HEK293 (cell line): Measurements from ENCODE around the gene PDZD2.

Experiments
- CTCF ChIA-PET: fragments of 350-600 bp; formaldehyde crosslinking; extraction: SDS; loops from one replicate; lab custom pipeline; 2021; ENCODE audit warnings: antibody characterized with exemption; lab: Yijun Ruan, JAX
- POLR2A ChIA-PET: fragments of 300-600 bp; formaldehyde crosslinking; extraction: SDS; loops from one replicate; lab custom pipeline; 2020; ENCODE audit warnings: antibody characterized with exemption, inconsistent platforms; lab: Yijun Ruan, JAX
- H3K27ac ChIP-seq: fragments of 200-500 bp; sonication (Bioruptor generic); 2 replicates; pipeline ENCODE4 v1.5.1; 2014; ENCODE audit warnings: low read depth, low read length, control low read depth, inconsistent platforms; ENCODE audit errors: extremely low read depth
- H3K36me3 ChIP-seq, 2 experiments: fragments of 200-500 bp in 1 of 2; sonication (Bioruptor generic) in 1 of 2; 1 replicate in 1 of 2; 2 replicates in 1 of 2; pipeline ENCODE4 v1.5.1; 2014 to 2017; ENCODE audit warnings: inconsistent platforms in 2 of 2, low read length in 2 of 2; ENCODE audit not compliant: control insufficient read depth in 2 of 2, insufficient read depth in 1 of 2
- H3K4me1 ChIP-seq: fragments of 200-500 bp; sonication (Bioruptor generic); 2 replicates; pipeline ENCODE4 v1.5.1; 2014; ENCODE audit warnings: mild to moderate bottlenecking, low read length, inconsistent platforms; ENCODE audit not compliant: control insufficient read depth, insufficient read depth
- H3K4me3 ChIP-seq: 2 replicates; pipeline ENCODE4 v1.5.1; 2011; ENCODE audit warnings: low read depth, mild to moderate bottlenecking, control low read depth, low read length, moderate library complexity
- H3K9me3 ChIP-seq: fragments of 200-500 bp; sonication (Bioruptor generic); 2 replicates; pipeline ENCODE4 v1.5.1; 2014; ENCODE audit warnings: low read depth, low read length, inconsistent platforms; ENCODE audit not compliant: control insufficient read depth, insufficient read depth
- EGR2 ChIP-seq: fragments of 450-650 bp; formaldehyde crosslinking; IDR thresholded peaks from 2 replicates; pipeline ENCODE4 v1.5.1; 2016; ENCODE audit warnings: low read depth, missing biosample characterization, missing genetic modification characterization
- KLF9 ChIP-seq: fragments of 450-650 bp; formaldehyde crosslinking; IDR thresholded peaks from 2 replicates; pipeline ENCODE4 v1.5.1; 2016; ENCODE audit warnings: missing biosample characterization, missing genetic modification characterization, low read depth
- SETDB1 ChIP-seq: IDR thresholded peaks from one replicate; pipeline ENCODE4 v1.6.1; 2017; ENCODE audit warnings: mild to moderate bottlenecking, low read length, moderate library complexity, mixed read lengths; ENCODE audit not compliant: insufficient read length
- WT1 ChIP-seq: fragments of 450-650 bp; formaldehyde crosslinking; IDR thresholded peaks from 2 replicates; pipeline ENCODE4 v1.5.1; 2016; ENCODE audit warnings: missing biosample characterization, missing genetic modification characterization
- ZNF155 ChIP-seq: fragments of 450-650 bp; formaldehyde crosslinking; IDR thresholded peaks from 2 replicates; pipeline ENCODE4 v1.5.1; 2016; ENCODE audit warnings: missing biosample characterization, missing genetic modification characterization
- ZNF16 ChIP-seq: fragments of 450-650 bp; formaldehyde crosslinking; IDR thresholded peaks from 2 replicates; pipeline ENCODE4 v1.5.1; 2016; ENCODE audit warnings: low read depth, missing biosample characterization, missing genetic modification characterization
- ZNF214 ChIP-seq: fragments of 450-650 bp; formaldehyde crosslinking; IDR thresholded peaks from 2 replicates; pipeline ENCODE4 v1.5.1; 2017; ENCODE audit warnings: missing biosample characterization, mild to moderate bottlenecking, missing genetic modification characterization, borderline replicate concordance
- ZNF221 ChIP-seq: fragments of 450-650 bp; formaldehyde crosslinking; IDR thresholded peaks from 2 replicates; pipeline ENCODE4 v1.5.1; 2017; ENCODE audit warnings: missing biosample characterization, missing genetic modification characterization, borderline replicate concordance
- ZNF248 ChIP-seq: fragments of 450-650 bp; formaldehyde crosslinking; IDR thresholded peaks from 2 replicates; pipeline ENCODE4 v1.5.1; 2017; ENCODE audit warnings: missing biosample characterization, missing genetic modification characterization
- ZNF335 ChIP-seq: fragments of 450-650 bp; formaldehyde crosslinking; conservative IDR thresholded peaks from 2 replicates; pipeline ENCODE4 v1.5.1; 2016; ENCODE audit warnings: missing biosample characterization, missing genetic modification characterization
- ZNF341 ChIP-seq: fragments of 450-650 bp; formaldehyde crosslinking; IDR thresholded peaks from 2 replicates; pipeline ENCODE4; 2016; ENCODE audit warnings: low read depth, missing biosample characterization, missing genetic modification characterization
- ZNF416 ChIP-seq: fragments of 450-650 bp; formaldehyde crosslinking; IDR thresholded peaks from 2 replicates; pipeline ENCODE4 v1.5.1; 2016; ENCODE audit warnings: missing biosample characterization, missing genetic modification characterization
- ZNF423 ChIP-seq: fragments of 450-650 bp; formaldehyde crosslinking; IDR thresholded peaks from 2 replicates; pipeline ENCODE4 v1.5.1; 2016; ENCODE audit warnings: missing biosample characterization, missing genetic modification characterization
- ZNF624 ChIP-seq: fragments of 450-650 bp; formaldehyde crosslinking; IDR thresholded peaks from 2 replicates; pipeline ENCODE4 v1.5.1; 2017; ENCODE audit warnings: missing biosample characterization, missing genetic modification characterization
- ZNF76 ChIP-seq: fragments of 450-650 bp; formaldehyde crosslinking; IDR thresholded peaks from 2 replicates; pipeline ENCODE4; 2016; ENCODE audit warnings: low read depth, missing biosample characterization, missing genetic modification characterization, borderline replicate concordance
- ZNF768 ChIP-seq: fragments of 450-650 bp; formaldehyde crosslinking; IDR thresholded peaks from 2 replicates; pipeline ENCODE4 v1.5.1; 2018; ENCODE audit warnings: missing biosample characterization, mild to moderate bottlenecking, missing genetic modification characterization
- ZNF777 ChIP-seq: fragments of 450-650 bp; formaldehyde crosslinking; IDR thresholded peaks from 2 replicates; pipeline ENCODE4 v1.5.1; 2017; ENCODE audit warnings: missing biosample characterization, missing genetic modification characterization, borderline replicate concordance
- ZNF791 ChIP-seq: fragments of 450-650 bp; formaldehyde crosslinking; IDR thresholded peaks from 2 replicates; pipeline ENCODE4 v1.5.1; 2016; ENCODE audit warnings: missing biosample characterization, missing genetic modification characterization
- TF ChIP-seq, protein P1 (sequence below): fragments of 450-650 bp; formaldehyde crosslinking; IDR thresholded peaks from 2 replicates; pipeline ENCODE4 v1.5.1; 2016; ENCODE audit warnings: missing biosample characterization, missing genetic modification characterization, borderline replicate concordance

Gene PDZD2

DNA sequence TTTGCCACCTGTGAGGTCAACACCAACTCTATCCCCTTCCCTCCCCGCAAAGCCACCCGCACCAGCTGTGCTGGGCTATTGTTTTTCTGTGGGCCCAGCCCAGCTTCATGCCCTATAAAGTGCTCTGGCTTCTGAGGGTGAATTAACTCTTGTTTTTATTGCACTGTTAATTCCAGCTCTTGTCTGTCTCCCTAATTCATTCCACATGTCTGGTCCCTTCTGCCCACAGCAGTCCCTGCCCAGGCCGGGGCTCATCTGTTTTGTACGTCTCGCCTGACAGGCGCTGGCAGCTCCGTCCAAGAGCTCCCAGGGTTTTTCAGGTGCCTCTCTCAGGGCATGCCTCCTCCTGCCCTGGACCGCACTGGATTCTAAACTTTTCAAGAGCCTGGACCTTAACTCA, 118.9 kb downstream of the PDZD2 start (continued):
- no peak for TF ChIP-seq SETDB1
- no peak for TF ChIP-seq KLF9
- TF ChIP-seq ZNF768 (tag by site-specific recombination) = no peak
- TF ChIP-seq WT1 (tag by site-specific recombination) = no peak
- TF ChIP-seq ZNF416 (tag by site-specific recombination) = no peak
- TF ChIP-seq, all 188 proteins: peak for 0

DNA sequence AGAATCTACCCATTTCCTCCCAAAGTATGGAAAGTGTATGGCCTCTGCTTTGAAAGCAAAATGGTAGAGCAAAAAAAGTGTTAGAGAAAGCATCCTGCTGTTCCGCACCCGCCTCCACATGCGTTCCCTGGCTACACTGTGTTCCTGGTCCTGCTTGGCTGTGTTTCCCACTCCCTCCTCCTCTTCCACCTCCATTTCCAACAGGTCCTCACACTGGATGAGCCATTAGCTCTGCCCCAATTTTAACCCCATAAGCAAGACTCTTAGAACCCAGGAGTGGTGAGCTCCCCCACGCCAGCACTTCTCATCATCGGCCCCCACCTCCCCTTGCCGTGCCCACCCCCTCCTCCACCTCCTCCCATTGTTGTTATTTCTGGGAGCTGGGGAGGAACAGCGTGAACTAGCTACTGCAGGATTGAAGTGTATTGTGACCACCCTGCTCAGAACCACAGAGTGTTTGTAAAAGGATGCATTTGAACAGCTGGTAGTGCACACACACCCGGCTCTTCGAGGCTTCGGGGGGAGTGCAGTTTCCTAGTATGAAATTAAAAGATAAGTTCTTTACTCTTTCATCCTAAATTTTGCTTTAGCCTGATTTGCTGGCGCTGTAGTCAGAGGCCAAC, 120.0 kb downstream of the PDZD2 start:
- ChIA-PET CTCF (no interaction called here), POLR2A (no interaction called here)
- Histone ChIP-seq H3K4me3 (no peak overlapping the region), H3K27ac (no peak overlapping the region), H3K4me1 (no peaks in the 10 kb centered on the region), H3K36me3 (no peaks in the 10 kb centered on the region; a peak in 1 of 3 replicates), H3K9me3 (no peaks in the 10 kb centered on the region)
- TF ChIP-seq ZNF214 (tag by site-specific recombination) (no peak), EGR2 (tag by site-specific recombination) (peak; percentile 75)
- TF ChIP-seq, protein P1, sequence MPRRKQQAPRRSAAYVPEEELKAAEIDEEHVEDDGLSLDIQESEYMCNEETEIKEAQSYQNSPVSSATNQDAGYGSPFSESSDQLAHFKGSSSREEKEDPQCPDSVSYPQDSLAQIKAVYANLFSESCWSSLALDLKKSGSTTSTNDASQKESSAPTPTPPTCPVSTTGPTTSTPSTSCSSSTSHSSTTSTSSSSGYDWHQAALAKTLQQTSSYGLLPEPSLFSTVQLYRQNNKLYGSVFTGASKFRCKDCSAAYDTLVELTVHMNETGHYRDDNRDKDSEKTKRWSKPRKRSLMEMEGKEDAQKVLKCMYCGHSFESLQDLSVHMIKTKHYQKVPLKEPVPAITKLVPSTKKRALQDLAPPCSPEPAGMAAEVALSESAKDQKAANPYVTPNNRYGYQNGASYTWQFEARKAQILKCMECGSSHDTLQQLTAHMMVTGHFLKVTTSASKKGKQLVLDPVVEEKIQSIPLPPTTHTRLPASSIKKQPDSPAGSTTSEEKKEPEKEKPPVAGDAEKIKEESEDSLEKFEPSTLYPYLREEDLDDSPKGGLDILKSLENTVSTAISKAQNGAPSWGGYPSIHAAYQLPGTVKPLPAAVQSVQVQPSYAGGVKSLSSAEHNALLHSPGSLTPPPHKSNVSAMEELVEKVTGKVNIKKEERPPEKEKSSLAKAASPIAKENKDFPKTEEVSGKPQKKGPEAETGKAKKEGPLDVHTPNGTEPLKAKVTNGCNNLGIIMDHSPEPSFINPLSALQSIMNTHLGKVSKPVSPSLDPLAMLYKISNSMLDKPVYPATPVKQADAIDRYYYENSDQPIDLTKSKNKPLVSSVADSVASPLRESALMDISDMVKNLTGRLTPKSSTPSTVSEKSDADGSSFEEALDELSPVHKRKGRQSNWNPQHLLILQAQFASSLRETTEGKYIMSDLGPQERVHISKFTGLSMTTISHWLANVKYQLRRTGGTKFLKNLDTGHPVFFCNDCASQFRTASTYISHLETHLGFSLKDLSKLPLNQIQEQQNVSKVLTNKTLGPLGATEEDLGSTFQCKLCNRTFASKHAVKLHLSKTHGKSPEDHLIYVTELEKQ = no peak

DNA sequence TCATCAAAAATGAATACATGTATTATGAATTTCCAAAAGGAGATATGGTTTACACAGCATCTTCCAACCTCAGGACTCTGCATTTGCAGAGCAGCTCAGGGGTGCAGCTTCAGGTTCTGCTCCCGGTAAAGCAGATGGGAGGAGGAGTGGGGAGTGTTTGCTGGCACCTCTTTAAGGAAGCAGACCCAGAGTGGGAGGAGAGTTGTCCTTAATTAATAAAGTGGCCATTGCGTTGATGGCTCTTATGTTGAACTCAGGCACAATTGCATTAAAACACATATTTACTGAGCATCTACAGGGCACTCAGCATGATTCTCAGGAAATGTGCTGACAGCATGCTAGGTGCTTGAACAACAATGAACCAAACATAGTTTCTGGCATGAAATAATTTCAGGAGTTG, 121.0 kb downstream of the PDZD2 start:
- H3K27ac ChIP-seq = no peak overlapping the region
- no peaks in the 10 kb centered on the region for H3K4me1 ChIP-seq
- no peaks in the 10 kb centered on the region; a peak in 1 of 3 replicates for H3K36me3 ChIP-seq
- ChIA-PET CTCF (no interaction called here), POLR2A (interaction anchor here (0.7 kb wide), 1 partner anchor 333 kb away, joined by 3 read pairs; no protein-coding TSS in a partner anchor)
- TF ChIP-seq ZNF341 (tag by site-specific recombination) (no peak), ZNF221 (tag by site-specific recombination) (no peak), ZNF76 (tag by site-specific recombination) (no peak), ZNF423 (tag by site-specific recombination) (no peak), ZNF248 (tag by site-specific recombination) (no peak), ZNF155 (no peak), ZNF335 (tag by site-specific recombination) (no peak), ZNF777 (no peak), ZNF791 (tag by site-specific recombination) (no peak), ZNF624 (tag by site-specific recombination) (no peak), ZNF16 (tag by site-specific recombination) (no peak)
- no peaks in the 10 kb centered on the region for H3K9me3 ChIP-seq
- no peak overlapping the region for H3K4me3 ChIP-seq
